Lower leg skin (tissue), 3 donors: ENCODE data around the gene PROSER2.

ENCODE experiments used
- CTCF ChIP-seq, 3 donors: fragments of 450-650 bp; IDR thresholded peaks; one replicate each; pipeline ENCODE4 v1.5.1; 2016; ENCODE audit warnings: antibody characterized with exemption in 3 of 3, mild to moderate bottlenecking in 3 of 3, moderate library complexity in 2 of 3
- POLR2A ChIP-seq, 2 donors: fragments of 450-650 bp; IDR thresholded peaks; one replicate each; pipeline ENCODE4 v1.6.1; 2016 to 2017; ENCODE audit warnings: antibody characterized with exemption in 2 of 2, mild to moderate bottlenecking in 1 of 2, moderate library complexity in 1 of 2

- no peak for TF ChIP-seq CTCF (IDR thresholded peaks at IDR 0.05)
- no peak for TF ChIP-seq POLR2A (IDR thresholded peaks at IDR 0.05)
These were observed 9.1 kb upstream of the PROSER2 start for GRCh38 chr10:11813855-11814567.
